ENCODE results near the gene SLC25A15. TPM values are rescaled to one million over a fixed set of nuclear protein-coding genes. Genes with fewer than 3 reads are reported as not detected.
"Not testable (repeated sequence)": the region's sequence is repeated elsewhere in the genome, so short reads cannot be mapped to it uniquely, and the experiment has no call there.

SLC25A15 gene
- total RNA-seq, 1 experiment from 2014 or later = 24.5 TPM

- Histone ChIP-seq H3K27ac (ENCODE audit: low read depth, low read length) (peak overlapping the region; percentile 91), H3K4me3 (replicated peaks in 1 of 2; ENCODE audit: low read depth in 1 of 2, low read length in 2 of 2) (peak overlapping the region; percentile 75 to 81), H2AFZ (ENCODE audit: low read depth, low read length, poor library complexity, severe bottlenecking) (peak overlapping the region; percentile 12), H3K79me2 (ENCODE audit: insufficient read depth, low read length) (peaks cover 14% of the 10 kb centered on the region), H3K9ac (ENCODE audit: low read length) (peak overlapping the region; percentile 86), H3K4me2 (ENCODE audit: low read length) (peak overlapping the region; percentile 96), H3K4me1 (ENCODE audit: control insufficient read depth in 1 of 2, insufficient read depth in 2 of 2, low read length in 2 of 2) (peaks cover 15 to 36% of the 10 kb centered on the region in 2 experiments; a peak in 3 of 4 replicates)
- TF ChIP-seq CBX3 (IDR thresholded peaks at IDR 0.05; ENCODE audit: low read depth) = 0 out of 2 replicates have a peak, but pooled peaks have one; percentile 1
- H3K27me3 ChIP-seq (ENCODE audit: insufficient read depth, low read length); RAD21 ChIA-PET (ENCODE audit: low non-redundant PET in 1 of 2, low total read pairs in 2 of 2, uncharacterized antibody in 2 of 2, unreplicated experiment in 2 of 2); DNase-seq (ENCODE audit: low read depth, low spot score); H3K36me3 ChIP-seq (ENCODE audit: control insufficient read depth in 1 of 2, insufficient read depth in 2 of 2, low read length in 2 of 2); H3K9me3 ChIP-seq (ENCODE audit: control insufficient read depth in 1 of 2, insufficient read depth in 1 of 2, low read depth in 1 of 2, low read length in 2 of 2); H4K20me1 ChIP-seq (ENCODE audit: insufficient read depth); H3K9me2 ChIP-seq (ENCODE audit: insufficient read depth); intact Hi-C loops (cut with micrococcal nuclease): not testable (repeated sequence)
- BruUV-seq (replicated peaks) = TSS peak; percentile 72
- CTCF ChIA-PET = interaction anchor here (0.7 to 1.9 kb wide), 3 partner anchors 10 to 205 kb away, joined by 3 to 11 read pairs (median 4); no protein-coding TSS in a partner anchor
- ATAC-seq = peak; percentile 34
- POLR2A ChIA-PET = interaction anchor here (0.5 to 1.0 kb wide), 2 partner anchors 13 to 119 kb away, joined by 3 read pairs; no protein-coding TSS in a partner anchor
Observed at GRCh38 chr13:40788540-40789274, 704 bp upstream of the SLC25A15 start.

- peak overlapping the region; percentile 86 for H3K9ac ChIP-seq (ENCODE audit: low read length)
- TF ChIP-seq SP1 (IDR thresholded peaks at IDR 0.05; ENCODE audit: low read depth) (no peak), ZBTB33 (IDR thresholded peaks at IDR 0.05; ENCODE audit: extremely low read depth, insufficient replicate concordance, low read length) (no peak), CTCF (IDR thresholded peaks at IDR 0.05 in 2 of 3, conservative IDR thresholded peaks at IDR 0.05 in 1 of 3; ENCODE audit: borderline replicate concordance in 1 of 3, insufficient read depth in 1 of 3, low read depth in 2 of 3, low read length in 2 of 3) (no peak), REST (IDR thresholded peaks at IDR 0.05; ENCODE audit: low read depth) (no peak), SRF (IDR thresholded peaks at IDR 0.05; ENCODE audit: low read depth) (no peak), YY1 (IDR thresholded peaks at IDR 0.05; ENCODE audit: extremely low read depth, insufficient replicate concordance, low read depth, low read length) (no peak)
- no peaks in the 10 kb centered on the region for H3K9me2 ChIP-seq (ENCODE audit: insufficient read depth)
- H3K36me3 ChIP-seq (ENCODE audit: control insufficient read depth in 1 of 2, insufficient read depth in 2 of 2, low read length in 2 of 2) = no peaks in the 10 kb centered on the region; a peak in 1 of 4 replicates
- H4K20me1 ChIP-seq (ENCODE audit: insufficient read depth) = no peaks in the 10 kb centered on the region
- BruUV-seq (replicated peaks) = TSS peak; percentile 55
- peak overlapping the region; percentile 91 for H3K27ac ChIP-seq (ENCODE audit: low read depth, low read length)
- H2AFZ ChIP-seq (ENCODE audit: low read depth, low read length, poor library complexity, severe bottlenecking) = no peak overlapping the region
- H3K4me2 ChIP-seq (ENCODE audit: low read length) = peak overlapping the region; percentile 96
- peak overlapping the region; percentile 75 to 81 for H3K4me3 ChIP-seq (replicated peaks in 1 of 2; ENCODE audit: low read depth in 1 of 2, low read length in 2 of 2)
- DNase-seq (ENCODE audit: low read depth, low spot score) (no peak), ATAC-seq (no peak)
- H3K4me1 ChIP-seq (ENCODE audit: control insufficient read depth in 1 of 2, insufficient read depth in 2 of 2, low read length in 2 of 2) = peaks cover 15 to 36% of the 10 kb centered on the region in 2 experiments; a peak in 3 of 4 replicates
- ChIA-PET CTCF (interaction anchor here (0.8 to 1.3 kb wide), 2 partner anchors 23 to 264 kb away, joined by 3 to 5 read pairs; no protein-coding TSS in a partner anchor), POLR2A (no interaction called here), RAD21 (ENCODE audit: low non-redundant PET in 1 of 2, low total read pairs in 2 of 2, uncharacterized antibody in 2 of 2, unreplicated experiment in 2 of 2) (no interaction called here)
- H3K79me2 ChIP-seq (ENCODE audit: insufficient read depth, low read length) = peaks cover 14% of the 10 kb centered on the region
- H3K27me3 ChIP-seq (ENCODE audit: insufficient read depth, low read length) = no peaks in the 10 kb centered on the region
- intact Hi-C loops (cut with micrococcal nuclease) = no loop called here
- H3K9me3 ChIP-seq (ENCODE audit: control insufficient read depth in 1 of 2, insufficient read depth in 1 of 2, low read depth in 1 of 2, low read length in 2 of 2) = no peaks in the 10 kb centered on the region
Observed at GRCh38 chr13:40790154-40790616, 774 bp downstream of the SLC25A15 start.

All from HCT116 (cell line).